ENCODE results near the gene TMEM212.

The TMEM212 gene

DNA sequence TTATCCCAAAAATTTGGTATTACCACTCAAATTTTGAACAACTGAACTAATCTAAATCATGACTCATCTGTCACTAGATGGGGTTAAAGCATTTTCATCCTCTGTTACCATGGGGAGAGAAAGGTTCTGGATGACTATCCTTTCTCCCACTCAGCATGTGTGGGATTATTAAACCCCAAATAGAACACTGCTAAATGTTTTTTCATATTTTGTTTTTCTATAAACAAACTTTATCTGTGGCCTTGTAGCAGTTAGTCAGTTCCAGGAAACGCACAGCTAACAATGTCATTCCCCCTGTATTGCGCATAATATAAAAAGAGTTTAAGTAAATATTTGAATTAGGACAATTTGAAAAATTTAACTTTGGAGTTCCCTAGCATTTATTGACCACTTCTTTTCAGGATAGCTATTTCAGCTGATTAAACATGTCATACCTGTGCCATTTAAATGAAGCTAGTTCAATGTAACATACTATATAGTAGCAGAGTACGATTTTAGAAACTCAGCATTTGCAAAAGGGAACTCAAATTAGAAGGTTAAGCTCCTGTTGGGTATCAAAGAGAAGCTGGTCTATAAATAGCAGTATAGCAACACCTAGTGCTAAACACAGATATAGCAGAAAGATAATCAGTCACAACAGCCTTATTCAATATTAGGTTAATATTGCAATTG is 9.2 kb upstream of the TMEM212 start:
- H3K27me3 ChIP-seq (ENCODE audit: insufficient read depth, poor library complexity, severe bottlenecking): no peaks in the 10 kb centered on the region
- H3K4me3 ChIP-seq (replicated peaks; ENCODE audit: insufficient read depth, low read length): no peak overlapping the region
- peak overlapping the region; percentile 49; the same call in 1 of the 2 replicates for H3K27ac ChIP-seq (replicated peaks)
- peak; percentile 46; the same call in 1 of the 2 replicates for TF ChIP-seq SPI1 (IDR thresholded peaks at IDR 0.05; ENCODE audit: borderline replicate concordance, low read depth)
- TF ChIP-seq POLR2AphosphoS5 (IDR thresholded peaks at IDR 0.05; ENCODE audit: low read depth): no peak
- TF ChIP-seq, protein P1, sequence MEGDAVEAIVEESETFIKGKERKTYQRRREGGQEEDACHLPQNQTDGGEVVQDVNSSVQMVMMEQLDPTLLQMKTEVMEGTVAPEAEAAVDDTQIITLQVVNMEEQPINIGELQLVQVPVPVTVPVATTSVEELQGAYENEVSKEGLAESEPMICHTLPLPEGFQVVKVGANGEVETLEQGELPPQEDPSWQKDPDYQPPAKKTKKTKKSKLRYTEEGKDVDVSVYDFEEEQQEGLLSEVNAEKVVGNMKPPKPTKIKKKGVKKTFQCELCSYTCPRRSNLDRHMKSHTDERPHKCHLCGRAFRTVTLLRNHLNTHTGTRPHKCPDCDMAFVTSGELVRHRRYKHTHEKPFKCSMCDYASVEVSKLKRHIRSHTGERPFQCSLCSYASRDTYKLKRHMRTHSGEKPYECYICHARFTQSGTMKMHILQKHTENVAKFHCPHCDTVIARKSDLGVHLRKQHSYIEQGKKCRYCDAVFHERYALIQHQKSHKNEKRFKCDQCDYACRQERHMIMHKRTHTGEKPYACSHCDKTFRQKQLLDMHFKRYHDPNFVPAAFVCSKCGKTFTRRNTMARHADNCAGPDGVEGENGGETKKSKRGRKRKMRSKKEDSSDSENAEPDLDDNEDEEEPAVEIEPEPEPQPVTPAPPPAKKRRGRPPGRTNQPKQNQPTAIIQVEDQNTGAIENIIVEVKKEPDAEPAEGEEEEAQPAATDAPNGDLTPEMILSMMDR (IDR thresholded peaks at IDR 0.05; ENCODE audit: insufficient read depth, low read length): peak; percentile 59
- TF ChIP-seq, protein P2, sequence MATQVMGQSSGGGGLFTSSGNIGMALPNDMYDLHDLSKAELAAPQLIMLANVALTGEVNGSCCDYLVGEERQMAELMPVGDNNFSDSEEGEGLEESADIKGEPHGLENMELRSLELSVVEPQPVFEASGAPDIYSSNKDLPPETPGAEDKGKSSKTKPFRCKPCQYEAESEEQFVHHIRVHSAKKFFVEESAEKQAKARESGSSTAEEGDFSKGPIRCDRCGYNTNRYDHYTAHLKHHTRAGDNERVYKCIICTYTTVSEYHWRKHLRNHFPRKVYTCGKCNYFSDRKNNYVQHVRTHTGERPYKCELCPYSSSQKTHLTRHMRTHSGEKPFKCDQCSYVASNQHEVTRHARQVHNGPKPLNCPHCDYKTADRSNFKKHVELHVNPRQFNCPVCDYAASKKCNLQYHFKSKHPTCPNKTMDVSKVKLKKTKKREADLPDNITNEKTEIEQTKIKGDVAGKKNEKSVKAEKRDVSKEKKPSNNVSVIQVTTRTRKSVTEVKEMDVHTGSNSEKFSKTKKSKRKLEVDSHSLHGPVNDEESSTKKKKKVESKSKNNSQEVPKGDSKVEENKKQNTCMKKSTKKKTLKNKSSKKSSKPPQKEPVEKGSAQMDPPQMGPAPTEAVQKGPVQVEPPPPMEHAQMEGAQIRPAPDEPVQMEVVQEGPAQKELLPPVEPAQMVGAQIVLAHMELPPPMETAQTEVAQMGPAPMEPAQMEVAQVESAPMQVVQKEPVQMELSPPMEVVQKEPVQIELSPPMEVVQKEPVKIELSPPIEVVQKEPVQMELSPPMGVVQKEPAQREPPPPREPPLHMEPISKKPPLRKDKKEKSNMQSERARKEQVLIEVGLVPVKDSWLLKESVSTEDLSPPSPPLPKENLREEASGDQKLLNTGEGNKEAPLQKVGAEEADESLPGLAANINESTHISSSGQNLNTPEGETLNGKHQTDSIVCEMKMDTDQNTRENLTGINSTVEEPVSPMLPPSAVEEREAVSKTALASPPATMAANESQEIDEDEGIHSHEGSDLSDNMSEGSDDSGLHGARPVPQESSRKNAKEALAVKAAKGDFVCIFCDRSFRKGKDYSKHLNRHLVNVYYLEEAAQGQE (IDR thresholded peaks at IDR 0.05; ENCODE audit: insufficient replicate concordance, low read depth): no peak
- DNase-seq (ENCODE audit: low read depth in 1 of 2, low spot score in 1 of 2): no peak

DNA sequence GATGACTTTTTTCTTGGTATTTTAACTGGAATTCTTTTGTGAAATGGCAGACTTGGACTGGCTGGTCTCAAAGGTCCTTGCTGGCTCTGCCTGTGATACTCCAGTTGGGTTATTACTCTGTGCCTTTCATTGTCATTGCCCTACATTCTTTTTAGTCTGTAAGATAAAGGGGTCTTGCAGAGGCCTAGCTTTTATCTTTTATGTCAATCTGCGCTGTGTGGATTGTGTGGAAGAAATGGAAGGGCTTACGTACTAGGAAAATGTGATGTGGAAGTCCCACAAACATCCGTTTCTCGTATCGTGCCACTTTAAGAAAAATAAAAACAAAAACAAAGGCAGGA is 8.7 kb upstream of the TMEM212 start:
- Histone ChIP-seq H3K27ac (replicated peaks) (peak overlapping the region; percentile 49), H3K27me3 (ENCODE audit: insufficient read depth, poor library complexity, severe bottlenecking) (no peaks in the 10 kb centered on the region), H3K4me3 (replicated peaks; ENCODE audit: insufficient read depth, low read length) (no peak overlapping the region)
- no peak for DNase-seq (ENCODE audit: low read depth in 1 of 2, low spot score in 1 of 2)
- TF ChIP-seq SPI1 (IDR thresholded peaks at IDR 0.05; ENCODE audit: borderline replicate concordance, low read depth) (no peak), GABPA (IDR thresholded peaks at IDR 0.05; ENCODE audit: low read depth) (no peak), POLR2AphosphoS5 (IDR thresholded peaks at IDR 0.05; ENCODE audit: low read depth) (no peak)
- TF ChIP-seq, protein P1 (IDR thresholded peaks at IDR 0.05; ENCODE audit: insufficient read depth, low read length): no peak
- TF ChIP-seq, protein P2 (IDR thresholded peaks at IDR 0.05; ENCODE audit: insufficient replicate concordance, low read depth): no peak

DNA sequence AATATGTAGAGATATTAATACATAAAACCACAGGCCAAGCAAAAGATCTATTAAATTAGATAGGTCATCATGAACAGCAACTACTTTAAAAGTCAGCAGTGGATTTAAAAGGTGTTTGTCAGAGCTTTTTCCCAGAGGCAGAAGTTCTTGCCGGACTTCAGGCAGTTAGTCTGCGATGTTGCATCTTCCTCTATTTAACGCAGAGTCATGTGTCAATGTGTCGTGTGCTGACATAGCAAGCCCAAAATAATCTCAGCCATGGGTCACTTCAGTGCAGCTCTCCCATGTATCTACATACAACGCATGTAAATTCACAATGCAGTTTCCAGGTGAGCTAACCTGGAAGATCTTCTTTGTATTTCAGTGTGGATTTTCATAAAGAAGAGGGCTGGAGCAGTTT is 8.0 kb upstream of the TMEM212 start:
- peak overlapping the region; percentile 49 for H3K27ac ChIP-seq (replicated peaks)
- TF ChIP-seq, protein P2 (IDR thresholded peaks at IDR 0.05; ENCODE audit: insufficient replicate concordance, low read depth): no peak
- TF ChIP-seq POLR2AphosphoS5 (IDR thresholded peaks at IDR 0.05; ENCODE audit: low read depth) (no peak), GABPA (IDR thresholded peaks at IDR 0.05; ENCODE audit: low read depth) (no peak)
- no peak overlapping the region for H3K4me3 ChIP-seq (replicated peaks; ENCODE audit: insufficient read depth, low read length)
- no peaks in the 10 kb centered on the region for H3K27me3 ChIP-seq (ENCODE audit: insufficient read depth, poor library complexity, severe bottlenecking)
- peak in 1 of 2 experiments; percentile 61 for DNase-seq (ENCODE audit: low read depth in 1 of 2, low spot score in 1 of 2)
